Vagina (tissue), 2 donors: ENCODE data around the gene NSMCE4A.

Source experiments
- CTCF ChIP-seq, 3 experiments: fragments of 450-650 bp in 2 of 3; fragments of 200-600 bp in 1 of 3; sonication (generic) in 1 of 3; IDR thresholded peaks; one replicate each; pipeline ENCODE4 v1.5.1; 2017 to 2019; ENCODE audit warnings: antibody characterized with exemption in 3 of 3, mild to moderate bottlenecking in 2 of 3, moderate library complexity in 2 of 3
- POLR2AphosphoS5 ChIP-seq, 2 donors: sonication (generic); formaldehyde crosslinking; IDR thresholded peaks; one replicate each; pipeline ENCODE4 v1.9.0; 2017; ENCODE audit warnings: antibody characterized with exemption in 2 of 2, mild to moderate bottlenecking in 2 of 2, low read depth in 1 of 2; ENCODE audit not compliant: insufficient read depth in 1 of 2

GRCh38 chr10:121984463-121984862 is 9.4 kb upstream of the NSMCE4A start:
- no peak for TF ChIP-seq CTCF (IDR thresholded peaks at IDR 0.05)
- no peak for TF ChIP-seq POLR2AphosphoS5 (IDR thresholded peaks at IDR 0.05; ENCODE audit: insufficient read depth in 1 of 2, low read depth in 1 of 2)
